PC-3 (cell line): Measurements from ENCODE around the gene CDIP1.

ENCODE experiments used
- CTCF ChIP-seq: fragments of 300-600 bp; sonication (generic); conservative IDR thresholded peaks from 2 replicates; pipeline ENCODE4 v1.5.1; 2017; ENCODE audit warnings: antibody characterized with exemption, low read depth, mild to moderate bottlenecking, low read length
- EZH2 ChIP-seq: fragments of 300-600 bp; sonication (generic); IDR thresholded peaks from one replicate; pipeline ENCODE4 v1.6.1; 2017; ENCODE audit warnings: antibody characterized with exemption, mild to moderate bottlenecking, low read length; ENCODE audit not compliant: unreplicated experiment

GRCh38 chr16:4471869-4472268 lies 66.7 kb downstream of the CDIP1 start:
- TF ChIP-seq CTCF (no peak), EZH2 (no peak)
